KMS-11 (cell line): Measurements from ENCODE around the gene PLOD1.

ENCODE experiments used
- H2AFZ ChIP-seq: fragments of 200-600 bp; sonication (generic); 2 replicates; pipeline ENCODE4 v1.6.1; 2016; ENCODE audit warnings: antibody characterized with exemption, mixed run types, low read depth
- H3K27ac ChIP-seq: fragments of 200-600 bp; sonication (generic); 2 replicates; pipeline ENCODE4 v1.6.1; 2016; ENCODE audit warnings: mild to moderate bottlenecking, mixed run types
- H3K27me3 ChIP-seq: fragments of 200-600 bp; sonication (generic); 2 replicates; pipeline ENCODE4 v1.6.1; 2017; ENCODE audit warnings: mild to moderate bottlenecking, low read depth, mixed run types, moderate library complexity; ENCODE audit not compliant: insufficient read depth
- H3K36me3 ChIP-seq: fragments of 200-600 bp; sonication (generic); 2 replicates; pipeline ENCODE4 v1.6.1; 2017; ENCODE audit warnings: mild to moderate bottlenecking, mixed run types; ENCODE audit not compliant: insufficient read depth
- H3K4me1 ChIP-seq: fragments of 200-600 bp; sonication (generic); 2 replicates; pipeline ENCODE4 v1.6.1; 2016; ENCODE audit warnings: mild to moderate bottlenecking, low read depth, mixed run types; ENCODE audit not compliant: poor library complexity, severe bottlenecking
- H3K4me2 ChIP-seq: fragments of 200-600 bp; sonication (generic); 2 replicates; pipeline ENCODE4 v1.7.0; 2016; ENCODE audit warnings: mild to moderate bottlenecking, mixed run types
- H3K4me3 ChIP-seq: fragments of 200-600 bp; sonication (generic); IDR thresholded peaks from 2 replicates; pipeline ENCODE4 v1.6.1; 2017; ENCODE audit warnings: low read depth, low read length, mixed read lengths; ENCODE audit not compliant: insufficient read depth
- H3K79me2 ChIP-seq: fragments of 200-600 bp; sonication (generic); 2 replicates; pipeline ENCODE4 v1.6.1; 2016; ENCODE audit warnings: low read depth, mixed run types; ENCODE audit not compliant: insufficient read depth
- H3K9ac ChIP-seq: fragments of 200-600 bp; sonication (generic); 2 replicates; pipeline ENCODE4 v1.6.1; 2016; ENCODE audit warnings: mild to moderate bottlenecking, mixed run types
- H4K20me1 ChIP-seq: fragments of 200-600 bp; sonication (generic); 2 replicates; pipeline ENCODE4 v1.6.1; 2016; ENCODE audit warnings: mild to moderate bottlenecking, mixed run types; ENCODE audit not compliant: insufficient read depth
- CTCF ChIP-seq: fragments of 200-600 bp; sonication (generic); conservative IDR thresholded peaks from 2 replicates; pipeline ENCODE4 v1.6.1; 2017; ENCODE audit warnings: low read depth, mild to moderate bottlenecking, antibody characterized with exemption, low read length, moderate library complexity, mixed read lengths

Gene PLOD1

DNA sequence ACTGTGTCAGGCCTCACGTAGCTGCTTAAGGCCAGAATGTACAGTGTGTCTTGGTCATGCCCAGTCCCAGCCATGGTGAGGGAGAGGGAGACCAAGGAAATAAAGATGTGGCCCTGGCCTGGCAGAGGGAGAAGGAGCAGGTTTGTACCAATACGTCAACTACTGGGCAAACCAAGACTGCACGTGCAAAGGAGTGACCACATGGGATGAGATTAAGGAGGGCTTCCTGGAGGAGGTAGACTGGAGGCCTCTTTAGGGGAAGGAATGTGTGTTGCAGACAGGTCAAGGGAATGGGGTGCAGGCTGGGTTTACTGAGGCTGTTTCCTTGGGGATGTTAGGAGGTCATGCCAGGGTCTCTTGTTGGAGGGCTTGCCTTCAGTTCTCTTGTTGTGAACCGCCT lies 7.8 kb downstream of the PLOD1 start:
- TF ChIP-seq CTCF, result no peak
- no peaks in the 10 kb centered on the region for H3K4me1 ChIP-seq
- no peaks in the 10 kb centered on the region for H3K79me2 ChIP-seq
- no peak overlapping the region for H2AFZ ChIP-seq
- H3K27me3 ChIP-seq, result no peaks in the 10 kb centered on the region
- H3K9ac ChIP-seq, result no peak overlapping the region
- H3K27ac ChIP-seq, result no peak overlapping the region
- H4K20me1 ChIP-seq, result no peaks in the 10 kb centered on the region
- no peak overlapping the region for H3K4me2 ChIP-seq
- H3K4me3 ChIP-seq, result no peak overlapping the region
- H3K36me3 ChIP-seq, result no peaks in the 10 kb centered on the region

GRCh38 chr1:11943619-11944018 lies 9.1 kb downstream of the PLOD1 start:
- H3K27ac ChIP-seq, result no peak overlapping the region
- H3K79me2 ChIP-seq, result no peaks in the 10 kb centered on the region
- TF ChIP-seq CTCF, result no peak
- no peaks in the 10 kb centered on the region for H3K4me1 ChIP-seq
- H2AFZ ChIP-seq, result no peak overlapping the region
- no peaks in the 10 kb centered on the region for H3K27me3 ChIP-seq
- H4K20me1 ChIP-seq, result no peaks in the 10 kb centered on the region
- H3K4me2 ChIP-seq, result no peak overlapping the region
- no peak overlapping the region for H3K4me3 ChIP-seq
- H3K9ac ChIP-seq, result no peak overlapping the region
- no peaks in the 10 kb centered on the region for H3K36me3 ChIP-seq

DNA sequence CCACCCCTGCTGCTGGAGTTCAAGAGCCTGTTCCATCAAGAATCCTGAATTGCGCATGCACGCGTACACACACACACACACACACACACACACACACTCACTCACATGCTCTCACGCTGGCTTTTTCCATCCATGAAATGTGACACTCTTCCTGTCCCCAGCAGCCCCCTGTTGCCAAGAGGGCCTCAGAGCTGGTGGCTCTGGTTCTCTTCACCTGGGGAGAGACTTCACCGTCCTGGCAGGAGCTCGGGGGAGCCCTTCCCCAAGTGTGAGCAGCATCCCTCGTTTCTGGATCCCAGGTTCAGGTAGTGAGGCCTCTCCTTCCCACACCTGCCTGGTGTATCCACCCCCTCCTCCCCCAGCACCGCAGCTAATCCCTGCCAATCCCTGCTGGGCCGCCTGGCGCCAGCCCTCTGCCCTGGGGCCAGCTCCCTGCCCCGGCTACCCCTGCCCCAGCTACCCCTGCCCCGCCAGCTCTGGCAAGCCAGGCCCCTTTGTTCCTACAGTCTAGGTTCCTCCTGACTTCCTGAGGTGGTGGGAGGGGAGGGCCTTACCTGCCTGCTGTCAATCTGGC lies 9.9 kb downstream of the PLOD1 start:
- H3K27me3 ChIP-seq, result no peaks in the 10 kb centered on the region
- no peaks in the 10 kb centered on the region for H4K20me1 ChIP-seq
- H3K4me2 ChIP-seq, result no peak overlapping the region

GRCh38 chr1:11946647-11947046 lies 12.1 kb downstream of the PLOD1 start:
- Histone ChIP-seq H3K9ac (no peak overlapping the region), H3K4me1 (no peaks in the 10 kb centered on the region), H2AFZ (no peak overlapping the region), H3K27ac (no peak overlapping the region), H3K36me3 (no peaks in the 10 kb centered on the region), H3K27me3 (no peaks in the 10 kb centered on the region), H4K20me1 (no peaks in the 10 kb centered on the region), H3K4me2 (no peak overlapping the region), H3K4me3 (no peak overlapping the region), H3K79me2 (no peaks in the 10 kb centered on the region)
- TF ChIP-seq CTCF, result no peak

More for the DNA sequence above, 9.9 kb downstream of the PLOD1 start:
- Histone ChIP-seq H3K79me2 (no peaks in the 10 kb centered on the region), H2AFZ (no peak overlapping the region), H3K4me1 (no peaks in the 10 kb centered on the region), H3K36me3 (no peaks in the 10 kb centered on the region), H3K9ac (no peak overlapping the region), H3K27ac (no peak overlapping the region), H3K4me3 (no peak overlapping the region)
- no peak for TF ChIP-seq CTCF
